Pancreas (tissue), 10 donors: ENCODE measurements around the gene TGFB2. TPM values are rescaled to one million over a fixed set of nuclear protein-coding genes. Genes with fewer than 3 reads are reported as not detected.

Experiments
- ATAC-seq, 4 donors: fragments of 200-7000 bp; cut with Tn5 transposase; one replicate each; pipeline versions ENCODE4 v1.8.0 to v1.9.1; 2020; ENCODE audit warnings: mild to moderate bottlenecking in 4 of 4, moderate library complexity in 4 of 4
- DNase-seq, 6 donors: peaks; one replicate each; pipeline ENCODE4 v3.0.0-alpha.2; 2020
- FAIRE-seq: peaks from 2 replicates; lab custom pipeline; 2012; peaks lifted over from hg19 to GRCh38; lab: Jason Lieb, UNC
- H3K27ac ChIP-seq, 4 donors: fragments of 200-600 bp; sonication (generic); 1 replicate in 3 of 4; 2 replicates in 1 of 4; pipeline versions ENCODE4 v1.5.0 to v1.8.0; 2020
- H3K27me3 ChIP-seq, 4 donors: fragments of 200-600 bp; one replicate each; pipeline ENCODE4 v1.8.0; 2021
- H3K36me3 ChIP-seq, 3 donors: fragments of 200-600 bp; sonication (generic) in 1 of 3; one replicate each; pipeline versions ENCODE4 v1.5.0 to v1.8.0; 2020 to 2021
- H3K4me1 ChIP-seq, 3 donors: fragments of 200-600 bp; one replicate each; pipeline ENCODE4 v1.8.0; 2021
- H3K4me3 ChIP-seq, 4 donors: fragments of 200-600 bp; sonication (generic) in 2 of 4; one replicate each; pipeline versions ENCODE4 v1.5.0 to v1.8.0; 2020 to 2021
- H3K9me3 ChIP-seq, 4 donors: fragments of 200-600 bp; one replicate each; pipeline ENCODE4 v1.8.0; 2021
- CTCF ChIP-seq, 4 donors: fragments of 200-600 bp; sonication (generic) in 3 of 4; IDR thresholded peaks; one replicate each; pipeline versions ENCODE4 v1.5.0 to v1.8.0; 2021; ENCODE audit warnings: antibody characterized with exemption in 4 of 4
- WGBS, 2 donors: extraction: QIAGEN DNeasy Blood & Tissue Kit; methylation state at CpG; one replicate each; pipeline ENCODE4 v1.1.7; 2013; 5-methylcytosine and 5-hydroxymethylcytosine counted together
- intact Hi-C, 3 donors: fragments of 100-400 bp; cut with DNase I; formaldehyde crosslinking; loops; one replicate each; pipeline versions ENCODE4 v1.11.1 to v1.14.2; 2022
- polyA plus RNA-seq, 2 donors: library from polyadenylated mRNA; stranded (reverse); fragments of 200-250 nt; gene quantifications; one replicate each; pipeline ENCODE4 v1.2.3, GENCODE V29; 2013
- total RNA-seq, 6 donors: library from RNA; stranded (reverse); fragmentation: NEBNext Ultra II Directional in 4 of 6; extraction: Animal tissue kit (Norgen Biotek cat#: 25700) in 4 of 6; gene quantifications; one replicate each; pipeline versions ENCODE4 v1.2.1 to v1.2.4, GENCODE V29; 2021 to 2023
- donor health status: healthy with polysubstance abuse.
- donor health status: DM: no; HTN: no; CAD: no; lungs with moderate emphysema.
- donor health status: DM: no; HTN: no; CAD: no.
- donor health status: control.
- donor health status: control.
- donor health status: Bipolar disorder and iron deficiency.
- donor health status: DM: yes; HTN: yes; CAD: no.
- donor health status: DM: no; HTN: no; CAD: no.
- donor health status: DM: no; HTN: no; CAD: no.
- donor health status: DM: yes; HTN: yes; CAD: no.

The TGFB2 gene
- total and polyA plus RNA-seq, 8 donors: 1.6 to 20.3 (median 2.9) TPM

- Histone ChIP-seq H3K4me3 (no peak overlapping the region), H3K27ac (no peak overlapping the region), H3K27me3 (no peaks in the 10 kb centered on the region), H3K9me3 (no peaks in the 10 kb centered on the region), H3K36me3 (no peaks in the 10 kb centered on the region), H3K4me1 (peaks cover 0 to 4% (median 0%) of the 10 kb centered on the region in 3 donors)
- intact Hi-C loops: no loop called here
- TF ChIP-seq CTCF (IDR thresholded peaks at IDR 0.05): no peak
- DNase-seq (no peak), ATAC-seq (no peak), FAIRE-seq (no peak)
- WGBS, 2 donors: 87% methylated on average over 5 of the region's 5 CpGs
Measured at GRCh38 chr1:218362418-218363076, 17.4 kb downstream of the TGFB2 start.

GRCh38 chr1:218363141-218363540 is 18.0 kb downstream of the TGFB2 start:
- no peak overlapping the region for H3K4me3 ChIP-seq
- no peak overlapping the region for H3K27ac ChIP-seq
- no peak for FAIRE-seq
- H3K9me3 ChIP-seq: no peaks in the 10 kb centered on the region
- intact Hi-C loops: no loop called here
- no peak for TF ChIP-seq CTCF (IDR thresholded peaks at IDR 0.05)
- no peaks in the 10 kb centered on the region for H3K36me3 ChIP-seq
- DNase-seq: no peak
- H3K4me1 ChIP-seq: peaks cover 0 to 6% (median 0%) of the 10 kb centered on the region in 3 donors
- no peak for ATAC-seq
- WGBS, 2 donors: 55% methylated on average over 1 of the region's 1 CpG
- no peaks in the 10 kb centered on the region for H3K27me3 ChIP-seq

GRCh38 chr1:218364028-218364710 is 19.0 kb downstream of the TGFB2 start:
- Histone ChIP-seq H3K4me3 (no peak overlapping the region), H3K9me3 (no peaks in the 10 kb centered on the region), H3K27me3 (no peaks in the 10 kb centered on the region), H3K27ac (no peak overlapping the region), H3K36me3 (no peaks in the 10 kb centered on the region), H3K4me1 (peaks cover 0 to 6% (median 0%) of the 10 kb centered on the region in 3 donors)
- TF ChIP-seq CTCF (IDR thresholded peaks at IDR 0.05): no peak
- DNase-seq: no peak
- ATAC-seq: peak in 2 of 4 donors; percentile 38 to 63
- FAIRE-seq: no peak
- intact Hi-C loops: no loop called here
- 36 to 39% methylated on average over 8 of the region's 8 CpGs for WGBS, 2 donors

GRCh38 chr1:218365226-218365999 is 20.3 kb downstream of the TGFB2 start:
- WGBS, 2 donors: 90 to 92% methylated on average over 15 of the region's 15 CpGs
- FAIRE-seq (no peak), ATAC-seq (no peak), DNase-seq (no peak)
- H3K4me1 ChIP-seq: peaks cover 0 to 6% (median 0%) of the 10 kb centered on the region in 3 donors
- H3K27me3 ChIP-seq: no peaks in the 10 kb centered on the region
- intact Hi-C loops: no loop called here
- no peak overlapping the region for H3K4me3 ChIP-seq
- no peaks in the 10 kb centered on the region for H3K36me3 ChIP-seq
- TF ChIP-seq CTCF (IDR thresholded peaks at IDR 0.05): no peak
- no peak overlapping the region for H3K27ac ChIP-seq
- H3K9me3 ChIP-seq: no peaks in the 10 kb centered on the region
